Breast epithelium (tissue), 3 donors: Measurements from ENCODE around the gene UBE4B.

ENCODE experiments used
- CTCF ChIP-seq, 3 donors: fragments of 450-650 bp; IDR thresholded peaks; one replicate each; pipeline ENCODE4 v1.5.1; 2016 to 2017; ENCODE audit warnings: antibody characterized with exemption in 3 of 3, mild to moderate bottlenecking in 3 of 3, moderate library complexity in 3 of 3
- POLR2A ChIP-seq: fragments of 450-650 bp; IDR thresholded peaks from one replicate; pipeline ENCODE4 v1.6.1; 2016; ENCODE audit warnings: antibody characterized with exemption, mild to moderate bottlenecking, moderate library complexity

GRCh38 chr1:9990944-9991343 is 41.8 kb upstream of the UBE4B start:
- TF ChIP-seq CTCF (IDR thresholded peaks at IDR 0.05) (no peak), POLR2A (no peak)
